Measurements from ENCODE around the gene IL12RB1. TPM values are rescaled to one million over a fixed set of nuclear protein-coding genes. Genes with fewer than 3 reads are reported as not detected.
A peak's percentile ranks its signal among the peaks of the same experiment; 100 is the strongest.

The IL12RB1 gene
- total and polyA plus RNA-seq, 2 of the 13 experiments (the other 11 are each of a cell fraction or from before 2014, with no cell fraction given), result 0.03 to 0.04 TPM

GRCh38 chr19:18029617-18030338, 57.0 kb downstream of the IL12RB1 start:
- POLR2A ChIA-PET, result interaction anchor here (0.7 to 2.6 kb wide), 5 partner anchors 9 to 16 kb away, joined by 3 to 8 read pairs (median 4); no protein-coding TSS in a partner anchor
- Histone ChIP-seq H3K36me3 (replicated peaks in 1 of 2; ENCODE audit: control insufficient read depth in 1 of 2, insufficient read depth in 2 of 2, low read length in 2 of 2) (no peaks in the 10 kb centered on the region), H3K9ac (ENCODE audit: insufficient read depth, low read depth, low read length) (0 out of 2 replicates have a peak overlapping the region, but pooled peaks have one; percentile 5), H3K27ac (ENCODE audit: extremely low read length, insufficient read depth, low read length) (no peak overlapping the region), H2AFZ (ENCODE audit: low read length) (no peak overlapping the region), H3K4me1 (ENCODE audit: insufficient read depth, low read length) (peaks cover 24% of the 10 kb centered on the region), H3K4me2 (ENCODE audit: low read depth, low read length) (peak overlapping the region; percentile 42), H4K20me1 (ENCODE audit: insufficient read depth, low read length) (no peaks in the 10 kb centered on the region), H3K9me3 (ENCODE audit: low read length) (no peaks in the 10 kb centered on the region), H3K27me3 (ENCODE audit: control insufficient read depth in 1 of 2, insufficient read depth in 2 of 2, low read length in 2 of 2) (peaks cover 0 to 3% of the 10 kb centered on the region in 2 experiments; a peak in 1 of 5 replicates), H3K4me3 (replicated peaks in 1 of 3; ENCODE audit: insufficient read depth in 1 of 3, low read depth in 2 of 3, low read length in 3 of 3) (peak overlapping the region in 1 of 3 experiments; percentile 27; a peak in 1 of 6 replicates), H3K79me2 (ENCODE audit: insufficient read depth, low read length) (no peaks in the 10 kb centered on the region)
- ATAC-seq, result peak; percentile 84
- FAIRE-seq, result peak; percentile 30
- no TSS peak for BruUV-seq (replicated peaks)
- intact Hi-C loops (cut with micrococcal nuclease; ENCODE audit: unreplicated experiment) (no loop called here), in situ Hi-C loops (cut with HindIII; ENCODE audit: extremely low pct_ligation_motif_present, low pct_unique_long_range_greater_than_20kb) (no loop called here)
- DNase-seq (ENCODE audit: low spot score), result peak; percentile 79
- WGBS (ENCODE audit: low lambda C conversion rate), result no CpG with 5 or more reads among the region's 8 CpGs
- CTCF ChIA-PET (ENCODE audit: low intra/inter-chr PET ratio, low total read pairs), result no interaction called here
- TF ChIP-seq RERE (CRISPR knock-in tag; IDR thresholded peaks at IDR 0.05; ENCODE audit: low read depth) (no peak; the same call in 1 of the 2 replicates), HNRNPLL (IDR thresholded peaks at IDR 0.05; ENCODE audit: low read depth, low read length, poor library complexity, severe bottlenecking) (no peak), FOXK2 (IDR thresholded peaks at IDR 0.05) (peak; percentile 60), ZBTB42 (CRISPR knock-in tag; IDR thresholded peaks at IDR 0.05) (no peak), ZNF547 (CRISPR knock-in tag; IDR thresholded peaks at IDR 0.05) (no peak), TGIF2 (CRISPR knock-in tag; IDR thresholded peaks at IDR 0.05) (peak; percentile 61; the same call in 1 of the 2 replicates), ZFP41 (CRISPR knock-in tag; IDR thresholded peaks at IDR 0.05; ENCODE audit: borderline replicate concordance) (no peak), ZNF362 (CRISPR knock-in tag; IDR thresholded peaks at IDR 0.05; ENCODE audit: borderline replicate concordance) (peak; percentile 82; the same call in 1 of the 2 replicates), ZNF713 (CRISPR knock-in tag; IDR thresholded peaks at IDR 0.05) (no peak), MIER3 (CRISPR knock-in tag; IDR thresholded peaks at IDR 0.05; ENCODE audit: borderline replicate concordance) (peak; percentile 64; the same call in 1 of the 2 replicates), SRY (CRISPR knock-in tag; IDR thresholded peaks at IDR 0.05) (no peak), KDM2A (CRISPR knock-in tag; IDR thresholded peaks at IDR 0.05; ENCODE audit: borderline replicate concordance, low read depth) (peak; percentile 44; the same call in 1 of the 2 replicates), ZNF251 (CRISPR knock-in tag; IDR thresholded peaks at IDR 0.05) (no peak), RBAK (CRISPR knock-in tag; IDR thresholded peaks at IDR 0.05) (no peak), RXRB (CRISPR knock-in tag; IDR thresholded peaks at IDR 0.05; ENCODE audit: borderline replicate concordance) (peak; percentile 12; the same call in 1 of the 2 replicates)
- TF ChIP-seq, protein P1, sequence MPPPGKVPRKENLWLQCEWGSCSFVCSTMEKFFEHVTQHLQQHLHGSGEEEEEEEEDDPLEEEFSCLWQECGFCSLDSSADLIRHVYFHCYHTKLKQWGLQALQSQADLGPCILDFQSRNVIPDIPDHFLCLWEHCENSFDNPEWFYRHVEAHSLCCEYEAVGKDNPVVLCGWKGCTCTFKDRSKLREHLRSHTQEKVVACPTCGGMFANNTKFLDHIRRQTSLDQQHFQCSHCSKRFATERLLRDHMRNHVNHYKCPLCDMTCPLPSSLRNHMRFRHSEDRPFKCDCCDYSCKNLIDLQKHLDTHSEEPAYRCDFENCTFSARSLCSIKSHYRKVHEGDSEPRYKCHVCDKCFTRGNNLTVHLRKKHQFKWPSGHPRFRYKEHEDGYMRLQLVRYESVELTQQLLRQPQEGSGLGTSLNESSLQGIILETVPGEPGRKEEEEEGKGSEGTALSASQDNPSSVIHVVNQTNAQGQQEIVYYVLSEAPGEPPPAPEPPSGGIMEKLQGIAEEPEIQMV (CRISPR knock-in tag; IDR thresholded peaks at IDR 0.05; ENCODE audit: low read depth), result no peak
